Mucosa of gallbladder (tissue), 1 donor: ENCODE data around the gene GUCA1A. TPM values are rescaled to one million over a fixed set of nuclear protein-coding genes. Genes with fewer than 3 reads are reported as not detected.
"Not testable (repeated sequence)": the region's sequence is repeated elsewhere in the genome, so short reads cannot be mapped to it uniquely, and the experiment has no call there.

Experiments
- DNase-seq: peaks from one replicate; pipeline ENCODE4 v3.0.0-alpha.2; 2020; ENCODE audit warnings: low spot score
- total RNA-seq: library from RNA; stranded (reverse); gene quantifications from one replicate; pipeline ENCODE4 v1.2.1, GENCODE V29; 2021
- donor health status: DM: no; HTN: no; CAD: no.

GUCA1A gene
- total RNA-seq, 1 donor from 2014 or later, result not detected

DNA sequence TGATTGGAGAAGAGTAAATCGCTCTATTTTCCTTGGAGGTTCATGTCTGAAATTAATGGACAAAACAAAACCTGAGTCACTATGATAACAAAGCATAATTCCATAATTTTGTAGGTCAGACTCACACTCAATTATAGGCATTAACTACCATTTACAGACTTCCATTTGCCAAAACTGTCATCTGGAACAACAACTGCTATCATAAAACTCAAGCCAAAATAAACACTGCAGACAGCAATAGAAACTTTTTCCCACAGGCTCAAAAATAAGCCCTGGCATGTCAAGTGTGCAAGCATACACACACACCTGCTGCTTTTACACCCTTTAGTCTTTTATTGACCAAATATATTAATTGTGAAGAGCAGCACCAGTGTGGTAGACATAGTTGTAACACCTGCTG lies 37.4 kb downstream of the GUCA1A start:
- no peak for DNase-seq

- no peak for DNase-seq
These were observed 38.6 kb downstream of the GUCA1A start for GRCh38 chr6:42211726-42212125.

GRCh38 chr6:42212442-42212841 lies 39.3 kb downstream of the GUCA1A start:
- DNase-seq, result no peak

DNA sequence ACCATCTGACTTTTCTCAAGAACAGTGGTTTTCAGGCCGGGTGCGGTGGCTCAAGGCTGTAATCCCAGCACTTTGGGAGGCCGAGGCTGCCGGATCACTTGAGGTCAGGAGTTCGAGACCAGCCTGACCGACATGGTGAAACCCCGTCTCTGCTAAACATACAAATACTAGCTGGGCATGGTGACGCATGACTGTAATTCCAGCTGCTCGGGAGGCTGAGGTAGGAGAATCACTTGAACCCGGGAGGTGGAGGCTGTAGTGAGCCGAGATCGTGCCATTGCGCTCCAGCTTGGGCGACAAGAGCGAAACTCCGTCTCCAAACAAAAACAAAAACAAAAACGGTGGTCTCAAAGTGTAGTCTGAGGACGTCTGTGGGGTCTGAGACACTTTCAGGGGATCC lies 43.3 kb downstream of the GUCA1A start:
- not testable (repeated sequence) for DNase-seq

DNA sequence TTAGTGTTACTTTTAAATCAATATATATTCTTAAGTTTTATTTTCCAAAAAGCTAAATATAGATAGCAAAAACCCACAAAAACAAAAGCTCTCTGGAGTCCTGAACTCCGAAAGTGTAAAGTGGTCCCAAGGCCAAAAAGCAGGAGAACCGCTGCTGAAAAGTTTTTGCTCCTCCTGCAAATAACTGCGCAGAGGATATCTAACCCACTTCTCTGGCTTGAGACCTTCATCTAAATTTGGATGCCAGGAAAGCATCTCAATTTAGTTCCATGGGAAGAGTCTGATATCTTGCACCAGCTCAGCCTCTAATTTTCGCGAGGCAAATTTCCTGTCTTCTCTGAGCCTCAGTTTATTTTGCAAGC lies 44.0 kb downstream of the GUCA1A start:
- no peak for DNase-seq

- peak; percentile 94 for DNase-seq
These were observed 44.6 kb downstream of the GUCA1A start, which contains the start of gene MRPS10 for GRCh38 chr6:42217519-42218367. Gene MRPS10, minus strand, starts transcription at chr6:42217861. Its CDS starts 12 bp downstream, at chr6:42217849.

DNA sequence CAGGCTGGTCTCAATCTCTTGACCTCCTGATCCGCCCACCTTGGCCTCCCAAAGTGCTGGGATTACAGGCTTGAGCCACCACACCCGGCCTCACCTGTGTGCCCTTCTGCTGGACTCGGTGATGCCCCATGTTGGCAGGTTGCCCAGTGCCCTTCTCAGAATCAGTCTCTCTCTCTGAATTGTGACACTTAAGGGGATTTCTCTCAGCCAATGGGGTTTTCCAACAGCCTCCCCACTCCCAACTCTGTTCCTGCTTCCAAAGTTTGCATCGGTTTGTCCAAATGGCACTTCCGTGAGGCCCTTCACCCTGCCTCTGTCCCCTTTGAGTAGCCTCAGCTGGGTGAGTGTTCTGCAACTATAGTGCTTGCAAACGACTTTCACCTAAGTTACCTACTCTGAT lies 47.6 kb downstream of the GUCA1A start:
- no peak for DNase-seq

- DNase-seq, result no peak
These were observed 48.4 kb downstream of the GUCA1A start for GRCh38 chr6:42221546-42221945.

- DNase-seq, result no peak
These were observed 49.3 kb downstream of the GUCA1A start for GRCh38 chr6:42222448-42222847.

DNA sequence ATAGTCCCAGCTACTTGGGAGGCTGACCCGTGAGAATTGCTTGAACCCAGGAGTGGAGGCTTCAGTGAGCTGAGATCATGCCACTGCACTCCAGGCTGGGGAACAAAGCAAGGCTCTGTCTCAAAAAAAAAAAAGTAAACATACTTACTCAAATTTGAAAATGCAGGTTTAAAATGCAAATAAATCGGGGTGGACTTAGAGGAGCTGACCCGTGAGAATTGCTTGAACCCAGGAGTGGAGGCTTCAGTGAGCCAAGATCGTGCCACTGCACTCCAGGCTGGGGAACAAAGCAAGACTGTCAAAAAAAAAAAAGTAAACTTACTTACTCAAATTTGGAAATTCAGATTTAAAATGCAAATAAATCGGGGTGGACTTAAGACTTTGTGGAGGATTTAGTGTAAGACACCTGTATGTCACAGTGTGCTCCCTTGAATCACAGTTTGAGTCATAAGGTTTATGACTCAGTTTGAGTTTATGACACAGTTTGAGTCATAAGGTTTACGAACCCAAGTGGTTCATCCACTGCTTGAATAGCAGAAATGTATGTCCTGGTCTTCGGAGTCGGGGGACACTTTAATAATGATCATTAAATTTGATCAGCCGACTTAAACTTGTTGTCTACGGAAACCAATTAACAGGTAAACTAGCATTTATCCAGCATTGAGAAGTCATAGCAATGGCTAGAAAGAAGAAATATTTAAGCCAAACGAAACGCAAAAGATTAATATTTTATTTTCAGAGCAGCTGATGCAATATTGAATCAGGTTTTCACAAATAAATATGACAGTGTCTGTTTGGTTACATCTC lies 51.3 kb downstream of the GUCA1A start:
- DNase-seq, result no peak

GRCh38 chr6:42225029-42225339 lies 51.8 kb downstream of the GUCA1A start:
- no peak for DNase-seq

- no peak for DNase-seq
These were observed 52.3 kb downstream of the GUCA1A start for GRCh38 chr6:42225419-42225818.

DNA sequence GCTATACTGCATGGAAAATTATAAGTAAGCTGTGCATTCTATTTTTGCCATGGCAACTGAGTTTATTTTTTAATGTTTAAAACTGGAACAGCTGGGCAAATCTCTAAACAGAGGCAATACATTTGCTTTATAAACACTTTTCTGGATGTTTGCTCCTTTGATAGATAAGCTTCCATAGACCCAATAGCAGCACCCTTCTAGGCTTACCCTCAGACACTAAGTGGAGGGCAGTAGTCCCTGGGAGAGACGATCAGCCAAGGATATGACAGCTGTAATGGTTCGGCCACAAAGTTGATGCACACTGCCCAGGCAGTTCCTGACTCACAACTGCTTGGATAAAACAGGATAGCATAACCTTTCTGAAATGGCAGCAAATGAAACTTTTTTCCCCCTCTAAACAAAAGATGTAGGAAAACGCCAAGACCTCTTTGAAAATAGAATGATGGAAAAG lies 53.0 kb downstream of the GUCA1A start:
- DNase-seq, result no peak

- DNase-seq, result no peak
These were observed 53.5 kb downstream of the GUCA1A start for GRCh38 chr6:42226645-42227143.

DNA sequence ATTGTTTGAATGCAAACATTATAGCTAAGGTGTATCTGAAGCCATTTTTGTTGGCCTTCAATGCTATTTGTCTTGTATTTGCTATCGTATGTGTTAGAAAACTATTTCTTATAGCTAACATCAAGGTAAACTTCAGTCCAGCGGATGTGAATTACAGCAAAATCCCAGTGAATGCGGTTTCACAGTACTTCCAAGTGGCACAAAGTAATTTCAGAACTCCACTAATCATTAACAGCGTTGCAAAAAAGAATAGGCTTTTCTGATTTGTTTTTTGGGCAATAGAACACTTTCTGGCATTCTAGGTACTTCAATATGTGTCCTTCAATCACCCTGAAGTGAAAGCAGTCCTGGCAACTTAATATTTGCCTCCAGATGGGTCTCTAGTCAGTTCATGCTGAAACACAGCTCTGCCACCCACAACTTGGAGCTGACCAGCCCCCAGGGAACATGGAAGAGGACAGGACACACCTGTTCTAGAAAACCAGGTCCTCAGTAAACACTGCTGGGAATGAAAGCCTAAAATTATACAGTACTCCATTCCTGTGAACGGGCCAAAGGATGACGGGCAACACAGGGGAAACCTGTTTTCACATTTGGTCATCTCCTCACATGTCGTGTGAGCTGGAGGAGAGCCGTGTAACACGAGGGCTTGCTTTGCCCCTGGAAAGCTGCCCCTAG lies 54.1 kb downstream of the GUCA1A start:
- DNase-seq, result no peak

DNA sequence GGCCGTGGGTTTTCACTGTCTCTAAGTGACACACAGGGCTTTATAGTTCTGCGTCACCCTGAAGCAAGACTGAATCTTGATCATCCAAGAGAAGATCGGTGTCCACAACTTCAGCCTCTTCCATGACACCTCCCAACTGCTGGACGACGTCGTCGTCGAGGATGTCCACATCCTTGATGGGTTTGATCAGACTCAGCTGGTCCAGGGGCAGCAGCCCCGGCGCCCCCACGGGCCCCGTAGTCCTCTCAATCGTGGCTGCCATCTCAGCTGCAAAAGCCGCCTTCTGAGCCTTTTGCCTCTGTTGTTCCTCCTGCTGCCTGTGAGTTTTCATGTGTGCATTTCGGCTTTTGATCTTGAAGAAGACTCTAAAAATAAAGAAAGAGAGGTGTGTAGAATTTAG lies 55.1 kb downstream of the GUCA1A start:
- no peak for DNase-seq

Other genes with a start within 250 kb of the GUCA1A start
- 103 TPM for gene CCND3, start 231.6 kb upstream of the GUCA1A start, total RNA-seq
- gene TAF8, start 122.8 kb upstream of the GUCA1A start, total RNA-seq, result 26.3 TPM
- gene C6orf132, start 30.7 kb upstream of the GUCA1A start, total RNA-seq, result 41.2 TPM
- gene GUCA1B, start 21.6 kb downstream of the GUCA1A start, total RNA-seq, result 0.43 TPM
- gene MRPS10, start 44.5 kb downstream of the GUCA1A start, total RNA-seq, result 25.1 TPM